Neural progenitor cell (in vitro differentiated cells): Measurements from ENCODE around the gene FIBCD1.

Source experiments
- CTCF ChIP-seq: fragments of 200-600 bp; sonication (generic); IDR thresholded peaks from 2 replicates; pipeline ENCODE4 v1.5.1; 2017; ENCODE audit warnings: antibody characterized with exemption, mild to moderate bottlenecking
- EZH2 ChIP-seq: fragments of 200-600 bp; sonication (generic); IDR thresholded peaks from 2 replicates; pipeline ENCODE4 v1.6.1; 2017; ENCODE audit warnings: antibody characterized with exemption, mild to moderate bottlenecking, moderate library complexity

GRCh38 chr9:130952065-130952762, 13.2 kb upstream of the FIBCD1 start:
- TF ChIP-seq CTCF, result no peak
- TF ChIP-seq EZH2, result no peak
